RCC 7860 (cell line): ENCODE results near the gene PCNT.

ENCODE experiments used
- DNase-seq: peaks from one replicate; pipeline ENCODE4 v3.0.0-alpha.2; 2015; ENCODE audit warnings: low spot score
- FAIRE-seq: peaks from 2 replicates; lab custom pipeline; 2012; peaks lifted over from hg19 to GRCh38; lab: Jason Lieb, UNC

Gene PCNT

GRCh38 chr21:46469275-46469674 lies 145.3 kb downstream of the PCNT start:
- DNase-seq, result no peak
- no peak for FAIRE-seq

- FAIRE-seq (no peak), DNase-seq (no peak)
Observed at GRCh38 chr21:46471514-46471913, 147.6 kb downstream of the PCNT start.

GRCh38 chr21:46472246-46472645 lies 148.3 kb downstream of the PCNT start:
- FAIRE-seq, result no peak
- no peak for DNase-seq

DNA sequence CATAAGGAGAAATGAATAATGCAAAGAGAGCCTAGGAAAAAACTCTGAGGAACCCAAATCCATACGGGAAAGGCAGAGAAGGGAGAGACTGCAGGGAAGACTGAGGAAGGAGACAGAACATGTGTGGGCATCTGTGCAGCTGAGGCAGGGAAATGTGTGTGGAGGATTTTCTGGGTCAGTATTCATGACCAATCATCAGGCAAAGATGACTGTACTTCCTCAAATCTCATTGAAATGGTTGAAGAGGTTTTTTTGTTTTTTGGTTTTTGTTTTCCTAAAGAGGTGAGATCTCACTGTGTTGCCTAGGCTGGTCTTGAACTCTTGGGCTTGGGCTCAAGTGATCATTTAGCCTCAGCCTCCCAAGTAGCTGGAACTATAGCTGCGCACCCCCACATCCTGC lies 150.4 kb downstream of the PCNT start:
- FAIRE-seq, result no peak
- DNase-seq, result no peak

- DNase-seq (no peak), FAIRE-seq (no peak)
Observed at GRCh38 chr21:46475296-46475695, 151.3 kb downstream of the PCNT start.

GRCh38 chr21:46477765-46478164 lies 153.8 kb downstream of the PCNT start:
- DNase-seq (no peak), FAIRE-seq (no peak)

GRCh38 chr21:46478910-46479309 lies 155.0 kb downstream of the PCNT start:
- no peak for DNase-seq
- no peak for FAIRE-seq

DNA sequence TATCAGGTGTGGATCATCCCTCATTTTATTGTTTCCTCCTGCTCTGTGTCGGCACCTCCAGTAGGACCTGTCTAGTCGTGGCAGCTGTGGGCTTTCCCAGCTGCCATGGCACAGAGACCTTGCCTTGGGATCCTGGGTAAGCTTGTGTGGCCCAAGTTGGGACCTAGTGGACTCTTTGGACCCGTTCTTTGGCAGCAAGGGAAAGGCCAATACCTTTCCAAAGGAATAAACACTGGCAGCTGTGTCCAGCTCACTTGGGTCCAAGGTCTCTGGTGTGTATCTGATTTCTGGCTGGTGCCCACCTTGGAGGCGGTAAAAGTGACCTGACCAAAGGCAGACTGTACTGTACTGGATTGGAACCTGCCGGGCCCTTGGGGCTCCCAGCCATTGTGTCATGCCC lies 156.5 kb downstream of the PCNT start:
- FAIRE-seq (no peak), DNase-seq (no peak)

- DNase-seq, result no peak
- no peak for FAIRE-seq
Observed at GRCh38 chr21:46482225-46482845, 158.4 kb downstream of the PCNT start.

DNA sequence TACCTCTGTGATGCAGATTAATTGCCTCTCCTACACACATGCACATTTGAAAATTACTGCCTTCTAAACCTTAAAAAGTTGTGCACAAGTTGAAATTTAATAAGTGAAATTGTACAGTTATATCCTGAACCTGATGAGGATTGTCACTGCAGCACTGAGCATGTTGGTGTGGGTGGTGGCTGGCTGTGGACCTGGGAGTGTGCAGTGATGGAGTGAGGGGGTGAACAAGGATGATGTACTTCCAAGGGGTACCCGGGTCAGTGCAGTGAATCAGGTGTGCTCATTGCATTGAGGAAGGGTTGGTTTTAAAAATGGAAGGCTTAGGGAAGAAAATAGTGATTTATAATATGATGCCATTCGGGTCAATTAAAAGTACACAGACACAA lies 158.9 kb downstream of the PCNT start:
- no peak for FAIRE-seq

GRCh38 chr21:46483300-46484295 lies 159.6 kb downstream of the PCNT start:
- FAIRE-seq (no peak), DNase-seq (no peak)

More for the DNA sequence above, 158.9 kb downstream of the PCNT start:
- no peak for DNase-seq

GRCh38 chr21:46486481-46487126 lies 162.6 kb downstream of the PCNT start:
- no peak for FAIRE-seq
- no peak for DNase-seq

- FAIRE-seq (no peak), DNase-seq (no peak)
Observed at GRCh38 chr21:46489162-46489663, 165.3 kb downstream of the PCNT start.

- no peak for DNase-seq
Observed at GRCh38 chr21:46489800-46490199, 165.8 kb downstream of the PCNT start.

GRCh38 chr21:46491553-46491952 lies 167.6 kb downstream of the PCNT start:
- FAIRE-seq (no peak), DNase-seq (no peak)

More at GRCh38 chr21:46489800-46490199, 165.8 kb downstream of the PCNT start:
- no peak for FAIRE-seq

- FAIRE-seq (no peak), DNase-seq (no peak)
Observed at GRCh38 chr21:46492851-46493250, 168.9 kb downstream of the PCNT start.

- DNase-seq, result no peak
- FAIRE-seq, result no peak
Observed at GRCh38 chr21:46493828-46494227, 169.9 kb downstream of the PCNT start.
